ENCODE data around the gene UNC93A.

UNC93A gene

DNA sequence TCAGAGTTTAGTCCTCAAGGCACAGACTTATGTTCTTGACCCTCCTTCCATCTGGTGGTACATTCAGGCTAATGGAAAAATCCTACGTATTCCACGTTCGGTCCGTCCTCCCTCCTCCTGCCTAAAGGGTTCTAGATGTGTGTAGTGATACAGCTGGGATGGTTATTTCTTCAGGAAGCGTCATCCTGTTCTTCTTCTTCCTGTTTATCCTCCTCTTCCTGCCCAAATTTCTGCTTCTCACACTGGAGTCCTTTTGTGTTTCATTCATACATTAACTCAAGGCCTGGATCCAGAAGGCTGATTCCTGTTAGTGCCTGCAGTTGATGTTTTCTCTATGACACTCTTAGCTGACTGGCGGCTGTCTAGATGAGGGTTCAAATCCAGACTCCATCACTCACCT is 16.8 kb upstream of the UNC93A start:
- TF ChIP-seq, protein P1, sequence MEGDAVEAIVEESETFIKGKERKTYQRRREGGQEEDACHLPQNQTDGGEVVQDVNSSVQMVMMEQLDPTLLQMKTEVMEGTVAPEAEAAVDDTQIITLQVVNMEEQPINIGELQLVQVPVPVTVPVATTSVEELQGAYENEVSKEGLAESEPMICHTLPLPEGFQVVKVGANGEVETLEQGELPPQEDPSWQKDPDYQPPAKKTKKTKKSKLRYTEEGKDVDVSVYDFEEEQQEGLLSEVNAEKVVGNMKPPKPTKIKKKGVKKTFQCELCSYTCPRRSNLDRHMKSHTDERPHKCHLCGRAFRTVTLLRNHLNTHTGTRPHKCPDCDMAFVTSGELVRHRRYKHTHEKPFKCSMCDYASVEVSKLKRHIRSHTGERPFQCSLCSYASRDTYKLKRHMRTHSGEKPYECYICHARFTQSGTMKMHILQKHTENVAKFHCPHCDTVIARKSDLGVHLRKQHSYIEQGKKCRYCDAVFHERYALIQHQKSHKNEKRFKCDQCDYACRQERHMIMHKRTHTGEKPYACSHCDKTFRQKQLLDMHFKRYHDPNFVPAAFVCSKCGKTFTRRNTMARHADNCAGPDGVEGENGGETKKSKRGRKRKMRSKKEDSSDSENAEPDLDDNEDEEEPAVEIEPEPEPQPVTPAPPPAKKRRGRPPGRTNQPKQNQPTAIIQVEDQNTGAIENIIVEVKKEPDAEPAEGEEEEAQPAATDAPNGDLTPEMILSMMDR (IDR thresholded peaks at IDR 0.05) = no peak

DNA sequence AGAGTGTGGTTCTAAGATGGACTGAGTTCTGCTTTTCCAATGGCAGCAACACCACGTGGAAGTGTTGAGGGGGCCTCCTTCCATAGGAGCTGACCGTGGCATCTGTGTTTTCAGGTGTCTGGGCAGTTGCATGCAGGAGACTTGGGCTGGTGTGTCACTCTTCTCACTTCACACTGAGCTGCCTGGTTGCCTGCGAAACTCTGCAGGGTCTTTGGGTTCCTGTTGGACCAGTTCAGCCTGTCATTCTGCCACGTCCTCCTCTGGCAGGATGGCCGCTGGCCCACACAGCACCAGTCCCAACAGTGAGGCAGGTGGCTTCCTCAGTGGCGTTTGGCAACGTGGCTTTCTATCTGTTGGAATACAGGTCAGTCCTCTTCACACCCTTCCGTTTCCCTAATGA is 16.1 kb upstream of the UNC93A start:
- TF ChIP-seq, protein P1 (IDR thresholded peaks at IDR 0.05) = no peak

DNA sequence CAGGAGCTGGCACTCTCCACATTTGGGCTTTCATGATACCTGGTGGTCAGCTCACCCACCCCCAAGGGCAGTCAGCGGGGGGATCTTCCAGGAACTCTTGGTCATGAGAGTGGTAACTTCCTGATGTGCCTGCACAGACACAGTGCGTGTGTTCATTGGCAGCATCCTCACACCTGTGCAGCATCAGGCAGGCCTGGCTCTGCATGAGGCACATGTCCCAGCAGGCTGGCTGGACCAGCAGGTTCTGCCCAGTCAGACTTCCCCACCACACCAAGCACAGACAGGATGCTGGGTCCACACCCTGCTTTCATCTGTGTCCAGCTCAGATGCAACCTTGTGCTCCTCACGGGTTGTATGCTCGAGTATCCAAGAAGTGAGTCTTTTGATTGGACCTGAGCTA is 15.7 kb upstream of the UNC93A start:
- TF ChIP-seq, protein P1 (IDR thresholded peaks at IDR 0.05) = no peak

DNA sequence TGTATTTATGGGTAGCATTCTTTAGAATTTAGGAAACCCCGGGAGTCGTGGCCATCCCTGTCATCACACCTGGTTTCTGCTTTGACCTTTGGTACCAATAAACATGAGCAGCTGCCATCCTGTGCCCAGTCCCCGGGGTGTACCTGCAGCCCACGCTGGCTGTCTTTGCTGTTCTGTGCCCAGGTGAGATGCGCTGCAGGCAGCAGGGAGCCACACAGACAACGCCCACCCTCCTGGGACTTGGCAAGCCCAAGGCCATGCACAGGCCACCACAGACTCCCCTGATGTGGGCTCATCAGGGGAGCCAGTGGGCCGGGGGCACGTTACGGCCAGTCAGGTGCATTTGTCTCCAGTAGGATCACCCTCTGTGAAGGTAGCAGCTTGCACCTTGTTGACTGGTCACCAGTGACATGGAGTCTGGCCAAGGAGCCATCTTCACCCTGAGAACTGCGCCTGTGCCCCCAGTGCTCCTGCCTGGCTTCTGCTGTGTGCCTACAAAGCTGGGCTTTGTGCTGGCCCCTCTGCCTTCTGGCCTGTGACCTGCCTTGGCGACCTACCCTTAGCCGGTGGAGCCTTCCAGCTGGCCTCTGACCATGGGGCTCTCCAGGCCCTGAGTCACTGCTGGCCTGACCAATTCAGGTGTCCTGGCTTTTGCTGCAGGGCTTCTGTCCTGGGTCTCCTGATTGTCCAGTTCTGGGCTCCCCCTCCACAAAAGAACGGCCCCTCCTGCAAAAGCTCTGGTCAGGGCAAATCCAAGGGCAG is 14.2 kb upstream of the UNC93A start:
- TF ChIP-seq, protein P1 (IDR thresholded peaks at IDR 0.05) = no peak

DNA sequence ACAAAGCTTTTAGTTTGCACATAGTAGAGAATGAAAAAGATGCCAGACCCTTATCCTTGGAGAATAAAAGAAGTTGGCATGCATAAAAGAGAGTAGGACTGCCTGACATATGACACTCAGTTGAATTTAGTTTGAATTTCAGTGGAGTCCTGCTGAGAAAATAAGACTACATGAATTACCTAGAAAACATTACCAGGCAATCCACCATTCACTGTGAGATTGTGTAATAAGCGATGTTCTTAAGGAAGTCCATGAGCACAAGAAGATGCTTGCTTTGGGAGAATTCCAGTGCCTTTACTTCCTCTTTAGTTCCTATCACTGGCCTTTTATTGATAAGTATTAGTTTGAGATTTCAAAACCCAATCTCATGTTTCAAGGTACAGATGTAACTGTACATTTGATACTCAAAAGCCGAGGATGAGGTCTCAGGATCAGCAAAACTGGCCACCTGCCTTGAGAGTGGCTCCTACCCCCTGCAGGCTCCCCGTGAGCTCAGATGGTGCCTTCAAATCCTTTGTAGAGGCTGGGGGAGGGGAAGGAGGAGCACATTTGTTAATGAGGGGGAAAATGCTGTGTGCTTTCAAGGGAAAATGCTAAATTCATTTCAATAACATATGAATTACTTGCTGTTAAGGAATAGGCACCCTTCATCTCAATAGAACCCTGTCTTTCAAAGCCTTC is 11.2 kb upstream of the UNC93A start:
- TF ChIP-seq, protein P1 (IDR thresholded peaks at IDR 0.05) = no peak

DNA sequence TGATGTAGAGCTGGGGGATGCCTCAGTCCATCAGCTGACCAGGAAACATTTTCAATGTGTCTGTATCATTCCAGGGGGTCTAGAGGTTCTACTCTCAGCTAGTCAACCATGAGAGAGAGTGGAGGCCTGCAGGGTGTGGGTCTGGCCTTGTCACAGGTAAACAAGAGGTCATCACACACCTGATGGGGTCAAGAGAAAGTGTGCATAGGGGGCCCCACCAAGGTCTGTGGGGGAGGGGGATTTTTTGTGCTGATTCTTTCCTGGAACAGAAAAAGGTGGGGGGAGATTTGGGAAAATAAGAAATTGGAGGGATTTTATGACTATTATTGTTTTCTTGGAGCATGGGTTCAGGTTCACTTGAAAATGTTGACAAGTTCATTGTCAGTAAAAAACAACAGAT is 8.9 kb upstream of the UNC93A start:
- TF ChIP-seq, protein P1 (IDR thresholded peaks at IDR 0.05) = no peak

DNA sequence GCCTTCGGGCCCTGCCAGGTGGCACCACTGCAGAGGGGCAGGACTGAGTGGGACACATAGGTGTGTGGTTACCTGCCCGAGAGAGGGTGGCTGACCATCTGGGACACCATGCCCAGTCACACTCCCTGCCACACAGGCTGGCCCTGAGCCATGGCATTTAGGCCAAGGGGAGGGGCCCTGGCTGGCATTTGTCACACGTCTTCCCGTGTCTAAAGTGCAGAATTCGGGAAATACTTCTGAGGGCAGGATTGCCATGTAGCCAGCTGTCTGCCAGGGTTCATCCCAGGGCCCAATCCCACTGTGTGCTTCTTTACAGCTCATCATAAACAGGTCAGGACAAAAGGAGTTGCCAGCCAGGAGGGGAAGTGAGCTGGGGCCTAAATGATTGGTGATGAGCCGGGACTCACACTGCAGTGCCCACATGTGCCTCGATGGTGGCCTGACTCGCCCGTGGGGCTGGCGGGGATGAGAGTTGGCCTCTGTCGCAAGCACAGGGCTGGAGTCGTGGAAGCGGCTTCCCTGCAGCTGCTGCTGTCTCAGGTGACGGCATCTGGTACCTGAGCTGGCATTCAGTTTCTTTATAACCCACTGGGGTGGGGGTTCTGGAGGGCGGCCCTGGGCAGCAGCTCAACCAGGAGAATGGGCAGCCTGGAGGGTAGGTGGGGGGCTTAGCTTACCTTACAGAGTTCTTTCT is 5.9 kb upstream of the UNC93A start:
- TF ChIP-seq, protein P1 (IDR thresholded peaks at IDR 0.05) = no peak
